HG03159 (cell line): ENCODE data around the gene PLXNA1.

Experiments used
- ATAC-seq: cut with Tn5 transposase; IDR thresholded peaks from one replicate; pipeline ENCODE4 v1.9.1; 2021; ENCODE audit warnings: mild to moderate bottlenecking, moderate library complexity; ENCODE audit not compliant: unreplicated experiment

PLXNA1 gene

DNA sequence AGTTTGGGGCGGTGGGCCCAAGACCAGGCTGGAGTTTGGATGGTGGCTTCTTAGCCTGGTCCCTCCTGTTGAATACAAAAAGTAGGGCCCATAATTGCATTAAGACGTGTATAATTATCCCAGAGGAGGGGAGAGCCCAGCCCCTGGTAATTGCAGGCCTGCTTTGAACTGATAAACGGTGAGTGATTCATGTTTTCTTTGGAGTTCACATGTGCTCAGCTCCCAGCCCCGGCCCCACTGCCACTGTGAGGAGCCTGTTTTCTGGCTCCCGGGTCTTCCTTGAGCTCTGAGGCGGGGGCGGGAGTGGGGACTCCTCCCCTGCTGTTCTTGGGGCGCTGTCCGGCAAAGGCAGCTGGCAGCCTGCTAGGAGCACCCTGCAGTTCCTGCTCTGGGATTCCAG, 3.1 kb downstream of the PLXNA1 start:
- ATAC-seq: no peak

DNA sequence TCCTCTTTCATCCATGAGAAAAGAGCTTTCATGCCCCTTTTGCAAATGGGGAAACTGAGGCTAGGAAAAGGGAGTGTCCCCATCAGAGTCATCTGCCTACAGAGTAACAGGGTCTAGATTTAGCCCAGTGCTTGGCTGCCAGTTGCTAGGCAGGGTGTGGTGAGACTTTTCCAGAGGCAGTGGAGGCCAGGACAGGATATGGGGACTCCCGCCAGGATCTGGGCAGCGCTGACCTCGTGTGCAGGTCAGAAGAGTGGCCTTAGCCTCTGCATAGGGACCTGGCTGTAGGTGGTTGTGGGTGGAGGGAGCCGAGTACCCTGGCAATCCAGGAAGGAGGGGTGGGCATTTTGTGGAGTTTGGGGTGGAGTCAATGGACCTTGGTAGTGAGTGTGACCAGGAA, 4.2 kb downstream of the PLXNA1 start:
- no peak for ATAC-seq

DNA sequence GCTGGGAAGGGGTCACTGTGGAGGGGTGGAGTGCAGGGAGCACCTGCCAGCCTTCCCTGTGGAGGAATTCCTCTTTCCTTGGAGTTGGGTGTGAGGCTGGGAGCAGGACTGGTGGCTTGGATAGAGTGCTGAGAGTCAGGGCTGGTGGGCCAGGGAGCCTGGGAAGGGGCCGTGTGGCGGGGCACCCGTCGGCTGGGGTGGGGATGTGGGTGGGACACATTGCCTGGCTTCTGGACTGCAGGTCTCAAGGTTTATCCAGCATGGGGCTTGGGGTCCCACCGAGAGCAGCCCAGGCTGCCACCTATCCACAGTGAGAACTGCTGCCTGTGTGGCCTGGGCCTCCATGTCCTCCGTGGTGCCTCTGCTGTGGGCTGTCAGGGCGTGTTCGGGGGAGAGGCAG, 4.7 kb downstream of the PLXNA1 start:
- no peak for ATAC-seq

DNA sequence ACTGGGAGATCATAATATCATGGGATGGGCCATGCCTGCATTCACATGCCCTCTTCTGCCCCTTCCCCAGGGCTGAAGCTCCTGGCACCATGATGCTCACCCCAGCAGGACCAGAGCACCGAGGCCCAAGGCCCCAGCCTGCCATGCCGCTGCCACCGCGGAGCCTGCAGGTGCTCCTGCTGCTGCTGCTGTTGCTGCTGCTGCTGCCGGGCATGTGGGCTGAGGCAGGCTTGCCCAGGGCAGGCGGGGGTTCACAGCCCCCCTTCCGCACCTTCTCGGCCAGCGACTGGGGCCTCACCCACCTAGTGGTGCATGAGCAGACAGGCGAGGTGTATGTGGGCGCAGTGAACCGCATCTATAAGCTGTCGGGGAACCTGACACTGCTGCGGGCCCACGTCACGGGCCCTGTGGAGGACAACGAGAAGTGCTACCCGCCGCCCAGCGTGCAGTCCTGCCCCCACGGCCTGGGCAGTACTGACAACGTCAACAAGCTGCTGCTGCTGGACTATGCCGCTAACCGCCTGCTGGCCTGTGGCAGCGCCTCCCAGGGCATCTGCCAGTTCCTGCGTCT, 5.6 kb downstream of the PLXNA1 start:
- ATAC-seq: no peak

DNA sequence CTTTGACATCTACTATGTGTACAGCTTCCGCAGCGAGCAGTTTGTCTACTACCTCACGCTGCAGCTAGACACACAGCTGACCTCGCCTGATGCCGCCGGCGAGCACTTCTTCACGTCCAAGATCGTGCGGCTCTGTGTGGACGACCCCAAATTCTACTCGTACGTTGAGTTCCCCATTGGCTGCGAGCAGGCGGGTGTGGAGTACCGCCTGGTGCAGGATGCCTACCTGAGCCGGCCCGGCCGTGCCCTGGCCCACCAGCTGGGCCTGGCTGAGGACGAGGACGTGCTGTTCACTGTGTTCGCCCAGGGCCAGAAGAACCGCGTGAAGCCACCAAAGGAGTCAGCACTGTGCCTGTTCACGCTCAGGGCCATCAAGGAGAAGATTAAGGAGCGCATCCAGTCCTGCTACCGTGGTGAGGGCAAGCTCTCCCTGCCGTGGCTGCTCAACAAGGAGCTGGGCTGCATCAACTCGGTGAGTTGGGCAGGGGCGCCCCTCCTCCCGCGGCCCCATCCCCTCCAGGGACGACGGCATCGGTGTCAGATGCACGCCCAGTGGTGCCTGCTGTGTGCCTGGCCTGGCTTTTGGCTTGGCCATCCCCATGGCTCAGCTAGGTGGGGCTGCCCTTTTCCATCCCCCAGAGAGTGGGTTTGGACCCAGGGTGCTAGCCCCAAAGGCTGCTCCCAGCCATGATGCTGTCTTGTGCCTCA, 6.6 kb downstream of the PLXNA1 start:
- ATAC-seq: no peak

DNA sequence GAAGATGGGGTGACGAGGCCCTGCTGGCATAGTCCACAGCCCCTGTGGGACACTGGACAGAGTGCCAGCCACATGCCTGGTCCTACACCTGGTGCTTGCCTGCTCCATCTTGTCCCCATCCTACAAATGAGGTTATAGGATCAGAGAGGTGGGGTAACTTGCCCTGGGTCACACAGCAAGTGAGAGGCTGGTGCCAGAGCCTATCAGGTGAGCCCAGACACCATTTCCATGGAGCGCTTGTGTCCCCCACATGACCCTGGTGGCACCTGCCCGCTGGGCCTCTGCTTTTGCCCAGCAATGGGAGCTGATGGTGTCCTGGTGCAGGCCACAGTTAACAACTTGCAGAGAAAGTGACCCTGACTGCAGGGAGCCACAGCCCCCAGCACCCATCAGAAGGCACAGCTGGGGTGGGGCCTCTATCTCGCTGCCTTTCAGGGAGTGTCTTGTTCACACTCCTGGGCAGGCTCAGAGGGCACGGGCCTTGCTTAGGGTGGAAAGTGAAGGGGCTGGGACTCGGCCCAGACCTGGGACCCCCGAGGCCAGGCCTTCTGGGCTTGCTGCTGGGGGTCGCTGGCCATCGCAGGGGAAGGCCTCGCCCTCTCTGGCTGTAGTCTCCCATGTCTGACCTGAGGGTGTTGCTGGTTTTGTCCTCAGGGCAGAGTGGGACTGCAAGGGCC, 7.2 kb downstream of the PLXNA1 start:
- no peak for ATAC-seq

DNA sequence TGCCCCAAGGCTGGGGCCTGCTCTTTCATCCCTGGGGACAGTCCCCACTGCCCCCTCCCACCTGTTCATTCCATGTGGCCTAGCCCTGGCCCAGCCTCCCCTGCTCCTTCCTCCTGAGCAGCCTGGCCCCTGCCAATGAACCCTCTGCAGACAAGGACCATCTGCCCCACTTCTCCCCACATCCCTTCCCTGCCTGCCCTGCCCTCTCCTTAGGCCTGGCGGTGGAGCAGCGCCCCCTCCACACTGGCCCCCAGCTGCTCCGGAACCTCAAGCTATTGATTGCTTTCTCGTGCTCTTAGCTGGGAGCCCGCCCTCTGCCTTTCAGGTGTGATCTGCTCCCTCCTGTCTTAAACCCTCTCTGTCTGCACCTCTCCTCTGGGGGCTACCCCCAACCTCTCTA, 8.0 kb downstream of the PLXNA1 start:
- ATAC-seq: no peak

DNA sequence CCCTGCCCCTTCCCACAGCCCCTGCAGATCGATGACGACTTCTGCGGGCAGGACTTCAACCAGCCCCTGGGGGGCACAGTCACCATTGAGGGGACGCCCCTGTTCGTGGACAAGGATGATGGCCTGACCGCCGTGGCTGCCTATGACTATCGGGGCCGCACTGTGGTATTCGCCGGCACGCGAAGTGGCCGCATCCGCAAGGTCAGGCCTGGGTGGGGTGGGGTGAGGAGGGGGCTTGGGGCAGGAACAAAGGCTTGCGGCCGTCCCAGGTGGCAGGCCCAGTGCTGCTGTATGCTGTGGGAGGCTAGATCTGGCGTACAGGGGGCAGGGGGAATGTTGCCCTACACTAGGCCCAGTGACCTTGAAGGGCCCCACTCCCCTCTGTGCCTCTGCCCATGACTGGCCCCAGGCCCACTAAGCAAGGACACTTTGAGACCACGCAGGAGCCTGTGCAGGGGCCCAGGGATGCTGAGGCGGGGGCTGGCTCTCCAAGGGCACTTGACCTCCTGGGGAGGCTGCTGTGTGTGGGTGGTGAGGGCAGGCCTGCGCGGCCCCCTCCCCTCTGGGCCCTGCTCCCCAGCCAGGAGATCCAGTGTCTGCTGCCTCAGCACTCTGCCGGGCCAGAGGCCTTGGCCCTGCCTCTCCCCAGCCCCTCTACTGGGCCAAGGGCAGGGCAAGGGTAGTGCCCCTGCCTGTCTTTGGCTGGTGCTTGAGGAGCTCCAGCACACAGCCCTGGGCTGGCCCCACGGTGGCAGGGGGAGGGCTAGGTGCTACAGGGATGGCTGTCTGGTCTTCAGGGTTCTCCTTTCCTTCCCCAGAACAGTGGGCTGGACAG, 8.7 kb downstream of the PLXNA1 start:
- no peak for ATAC-seq

DNA sequence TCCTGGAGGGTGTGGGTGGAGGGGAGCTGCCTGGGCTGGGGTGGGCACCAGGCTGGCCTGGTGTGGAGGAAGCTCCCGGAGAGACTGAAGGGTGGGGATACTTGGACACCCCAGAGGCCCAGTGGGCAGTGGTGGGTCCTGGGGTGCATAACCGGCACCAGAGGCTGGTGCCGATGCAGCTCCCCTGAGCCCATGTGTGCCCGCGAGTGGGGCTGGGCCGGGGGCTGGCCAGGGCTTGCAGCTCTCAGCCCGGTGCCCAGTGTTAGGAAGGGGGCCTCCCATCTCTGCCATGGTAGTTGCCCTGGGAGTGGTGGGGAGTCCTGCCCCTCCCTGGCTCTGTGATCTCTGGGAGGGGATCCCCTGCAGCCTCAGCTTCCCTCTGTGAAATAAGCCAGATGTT, 9.3 kb downstream of the PLXNA1 start:
- ATAC-seq: no peak

DNA sequence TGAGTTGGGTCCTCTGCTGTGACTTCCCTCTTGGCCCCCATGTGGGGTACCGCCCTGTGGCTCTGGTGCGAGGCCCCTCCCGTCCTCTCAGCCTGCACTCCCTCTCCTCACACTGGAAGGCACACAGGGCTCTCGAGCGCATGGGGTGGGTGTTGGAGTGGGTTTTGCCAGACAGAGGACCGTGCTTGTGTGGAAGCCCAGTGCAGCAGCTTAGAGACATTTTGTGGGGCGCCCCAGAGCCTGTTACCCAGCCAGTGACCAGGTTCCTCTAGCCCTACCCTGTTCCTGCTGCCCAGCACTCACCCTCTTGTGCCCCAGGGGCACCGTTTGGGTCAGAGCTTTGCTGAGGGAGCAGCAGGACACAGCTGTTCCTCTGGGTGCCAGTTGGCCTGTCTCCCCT, 9.9 kb downstream of the PLXNA1 start:
- ATAC-seq: no peak

DNA sequence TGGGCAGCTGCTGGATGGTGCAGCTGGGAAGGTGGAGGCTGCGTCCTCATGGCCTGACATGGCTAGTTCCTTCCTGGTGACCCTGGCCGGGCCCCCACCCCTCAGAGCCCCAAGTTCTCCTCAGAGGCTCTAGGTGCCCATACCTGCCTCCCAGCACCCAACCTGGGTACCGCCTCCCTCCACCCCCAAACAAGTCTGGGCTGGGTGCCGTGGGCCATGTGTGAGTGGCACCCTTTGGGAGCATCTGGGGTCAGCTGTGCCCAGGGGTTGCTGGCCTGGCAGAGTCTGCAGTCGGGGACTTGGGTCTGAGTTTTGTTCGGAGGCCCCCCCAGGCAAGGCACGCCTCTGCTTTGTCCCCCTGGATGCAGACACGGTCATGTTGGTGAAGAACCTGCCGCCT, 10.5 kb downstream of the PLXNA1 start:
- no peak for ATAC-seq

DNA sequence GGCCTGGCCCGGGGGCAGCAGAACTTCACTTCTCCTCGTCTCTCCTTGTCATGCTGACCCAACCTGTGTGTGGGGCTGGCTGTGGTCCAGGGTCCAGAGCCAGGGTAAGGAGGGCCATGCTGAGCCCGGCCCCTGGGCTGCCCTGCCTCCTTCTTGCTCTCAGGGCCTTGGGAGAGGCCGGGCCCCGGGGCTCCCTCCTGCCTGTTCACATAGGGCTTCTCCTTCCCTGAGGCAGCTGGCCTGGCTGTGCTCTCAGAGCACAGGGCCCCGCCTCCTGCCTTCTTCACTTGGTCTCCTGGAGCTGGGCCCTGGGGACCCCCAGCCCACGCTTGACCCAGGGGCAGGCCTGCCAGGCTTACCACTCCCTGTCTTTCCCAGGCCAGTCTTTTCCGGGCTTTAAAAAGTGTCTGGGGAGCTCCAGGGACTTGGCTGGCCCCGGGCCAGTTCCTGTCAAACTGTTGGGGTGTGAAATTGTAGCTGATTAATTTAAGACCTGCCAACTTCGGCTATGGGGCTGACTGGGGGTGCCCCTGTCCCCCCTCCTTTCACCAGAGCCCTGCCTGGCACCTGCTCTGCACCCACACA, 11.8 kb downstream of the PLXNA1 start:
- no peak for ATAC-seq

DNA sequence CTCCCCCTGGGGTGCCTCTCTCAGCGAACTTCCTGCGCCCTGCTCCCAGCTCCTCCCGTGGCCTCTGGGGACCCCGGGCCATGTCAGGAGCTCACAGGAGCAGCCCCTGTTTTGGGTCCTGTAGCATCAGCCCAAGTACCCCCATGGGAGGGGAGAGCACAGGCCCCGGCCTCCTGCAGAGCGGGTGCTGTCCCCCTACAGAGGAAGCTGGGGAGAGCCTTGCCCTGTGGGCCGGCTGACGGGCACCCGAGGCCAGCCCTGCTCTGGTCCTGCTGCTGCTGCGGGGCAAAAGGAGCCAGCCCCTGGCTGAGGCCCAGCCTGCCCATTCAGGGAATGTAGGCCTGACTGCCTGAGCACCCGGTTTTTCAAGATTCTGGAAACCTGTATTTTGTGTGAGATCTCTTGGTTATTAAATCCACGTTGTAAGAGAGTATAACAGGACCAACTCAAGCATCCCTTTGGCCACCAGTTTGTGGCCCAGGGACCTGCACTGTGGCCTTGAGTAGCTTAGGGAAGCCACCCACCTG, 12.4 kb downstream of the PLXNA1 start:
- no peak for ATAC-seq

DNA sequence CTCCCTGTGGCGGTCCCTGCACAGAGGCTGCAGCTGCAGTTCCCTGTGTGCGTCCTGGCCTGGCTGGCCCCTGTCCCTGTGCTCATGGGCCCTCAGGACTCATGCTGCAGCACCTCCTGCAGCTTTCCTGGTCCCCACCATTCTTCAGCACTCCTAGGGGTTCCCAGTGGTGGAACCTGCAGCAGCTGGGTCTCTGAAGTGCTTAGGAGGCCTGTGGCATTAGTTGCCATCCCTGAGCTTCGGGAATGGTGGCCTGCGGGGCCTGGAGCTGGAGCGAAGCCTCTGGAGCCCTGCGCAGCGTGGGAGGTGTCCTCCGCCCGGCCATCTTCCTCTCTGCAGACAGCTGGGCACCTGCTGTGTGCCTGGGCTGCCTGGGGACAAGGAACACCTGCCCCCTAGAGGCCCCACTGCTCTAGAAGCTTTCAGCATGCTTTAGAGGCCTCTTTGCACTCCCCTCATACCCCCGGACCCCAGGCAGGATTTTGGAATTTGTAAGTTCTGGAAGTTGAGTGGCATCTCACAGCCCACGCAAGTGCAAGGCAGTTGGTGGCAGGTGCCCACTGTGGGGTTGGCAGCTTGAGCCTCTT, 13.1 kb downstream of the PLXNA1 start:
- ATAC-seq: no peak

DNA sequence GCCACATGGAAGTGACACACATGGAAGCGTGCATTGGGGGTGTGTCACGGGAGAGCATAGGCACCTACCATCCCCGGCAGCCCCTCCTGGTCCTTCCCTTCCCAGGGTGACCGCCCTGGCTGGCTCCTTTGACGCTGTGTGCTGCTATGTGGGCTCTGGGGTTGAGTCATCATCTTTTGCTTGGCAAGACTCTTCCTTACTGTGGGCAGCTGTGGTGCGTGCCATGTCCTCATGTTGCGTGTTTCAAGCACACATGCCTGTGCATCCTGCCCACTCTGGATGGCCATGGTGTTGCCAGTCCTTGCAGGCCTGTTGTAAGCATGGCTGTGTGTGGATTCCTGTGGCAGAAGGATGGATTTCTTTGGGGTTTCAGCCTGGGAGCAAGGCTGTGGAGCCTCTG, 14.0 kb downstream of the PLXNA1 start:
- no peak for ATAC-seq

DNA sequence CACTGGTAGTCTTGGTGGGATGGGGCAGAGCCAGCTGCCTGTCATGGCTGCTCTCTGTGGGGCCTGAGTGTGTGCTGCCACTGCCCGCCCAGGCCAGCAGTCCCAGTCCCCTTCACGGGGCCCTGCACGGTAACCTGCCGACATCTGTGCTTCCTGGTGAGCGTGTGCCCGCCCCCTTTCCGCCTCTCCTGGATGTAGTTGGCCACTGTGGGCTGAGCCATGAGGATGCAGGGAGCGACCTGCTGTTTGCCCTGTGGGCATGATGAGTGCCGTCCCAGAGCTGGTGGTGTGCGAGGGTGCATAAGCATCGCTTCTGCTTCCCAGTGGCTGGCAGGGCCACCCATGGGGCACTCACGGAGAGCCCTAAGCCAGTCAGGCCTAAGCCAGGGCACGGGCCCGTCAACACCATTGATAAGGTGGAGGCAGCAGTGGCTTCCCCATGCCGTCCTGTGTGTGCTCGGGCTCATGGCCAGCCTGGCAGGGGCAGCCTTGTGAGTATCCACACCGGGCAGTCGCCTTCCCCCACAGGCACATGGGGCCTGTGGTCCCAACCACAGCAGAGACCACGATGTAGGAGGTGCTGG, 14.6 kb downstream of the PLXNA1 start:
- ATAC-seq: no peak

DNA sequence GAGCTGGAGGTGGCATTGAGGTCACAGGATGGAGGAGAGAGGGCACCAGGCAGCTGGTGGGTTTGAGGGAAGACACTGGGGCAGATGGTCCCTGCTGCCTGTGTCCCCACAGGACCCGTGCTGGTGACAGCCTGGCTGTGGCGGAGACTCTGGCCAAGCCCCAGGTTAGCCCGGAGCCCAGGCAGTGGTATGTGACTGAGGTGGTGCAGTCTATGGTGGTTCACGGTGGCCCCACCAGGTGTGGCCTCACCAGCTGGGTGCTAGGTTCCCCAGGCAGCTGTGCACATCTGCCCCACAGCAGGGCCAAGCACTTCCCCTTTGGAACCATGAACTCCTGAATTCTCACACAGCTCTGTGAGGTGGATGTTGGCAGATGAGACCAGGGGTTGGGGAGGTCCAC, 15.4 kb downstream of the PLXNA1 start:
- no peak for ATAC-seq

DNA sequence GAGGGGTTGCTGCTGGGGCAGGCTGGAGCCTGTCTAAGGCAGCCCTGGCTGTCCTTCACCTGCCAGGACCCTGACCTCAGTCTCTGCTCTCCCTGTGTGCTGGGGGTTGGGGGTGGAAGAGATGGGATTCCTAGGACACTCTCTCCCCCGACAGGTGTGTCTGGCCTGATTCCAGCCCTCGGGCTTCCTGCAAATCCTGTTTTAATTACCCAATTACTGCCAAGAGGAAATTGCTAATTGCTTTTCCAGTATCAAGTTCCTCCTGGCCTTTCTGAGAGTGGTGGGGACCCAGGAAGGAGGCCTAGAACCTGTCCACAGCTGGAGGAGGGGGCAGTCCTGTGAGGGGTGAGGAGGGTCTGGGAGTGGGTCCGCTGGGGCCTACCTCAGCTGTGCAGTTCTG, 15.8 kb downstream of the PLXNA1 start:
- ATAC-seq: no peak

DNA sequence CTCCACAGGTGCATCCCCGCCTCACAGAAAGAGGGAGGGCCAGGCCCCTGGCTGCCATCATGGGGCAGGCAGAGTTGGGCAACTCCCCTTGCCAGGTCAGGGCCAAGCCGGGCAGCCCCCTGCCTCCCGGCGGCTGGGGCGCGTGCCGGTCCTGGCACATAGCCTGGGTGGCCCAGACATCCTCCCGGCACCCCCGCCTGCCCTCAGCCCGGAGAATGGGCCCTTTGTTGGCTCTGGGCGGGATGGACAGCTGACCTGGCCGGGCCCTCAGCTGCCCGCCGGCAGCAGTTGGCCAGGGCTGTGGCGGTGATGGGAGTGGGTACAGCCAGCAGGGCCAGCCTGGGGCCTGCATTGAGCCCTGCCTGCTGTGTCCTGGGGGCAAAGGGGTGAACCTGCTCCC, 16.5 kb downstream of the PLXNA1 start:
- no peak for ATAC-seq

DNA sequence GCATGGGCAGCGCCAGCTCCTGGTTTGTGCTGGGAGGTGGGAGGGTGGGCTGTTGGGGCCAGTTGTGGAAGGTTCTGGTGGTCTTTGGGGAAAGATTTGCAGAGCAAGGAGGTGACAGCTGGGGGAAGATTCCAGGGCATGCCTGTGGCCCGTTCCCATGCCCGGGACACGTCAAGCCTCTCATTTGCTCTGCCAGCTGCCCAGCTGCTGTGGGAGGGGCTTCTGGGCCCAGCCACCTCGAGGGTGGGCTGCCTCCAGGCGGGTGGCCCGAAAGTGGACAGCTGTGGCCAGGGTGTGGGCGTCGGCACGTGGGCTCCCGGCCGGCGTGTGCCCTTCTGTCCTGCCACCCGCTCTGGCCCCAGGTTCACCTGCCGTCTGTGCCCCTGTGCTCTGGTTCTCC, 17.2 kb downstream of the PLXNA1 start:
- ATAC-seq: no peak
